Stimulated activated CD8-positive, alpha-beta memory T cell treated with anti-CD3 and anti-CD28 coated beads, Interleukin-12 subunit alpha, Interleukin-12 subunit beta, amount 100 ng/mL, for 24 hours (primary cell): ENCODE results near the gene SSR3.
"Not testable (repeated sequence)": the region's sequence is repeated elsewhere in the genome, so short reads cannot be mapped to it uniquely, and the experiment has no call there.

Experiments
- DNase-seq: peaks from one replicate; pipeline ENCODE4 v3.0.0-alpha.2; 2020; ENCODE audit errors: extremely low read depth

Gene SSR3

DNA sequence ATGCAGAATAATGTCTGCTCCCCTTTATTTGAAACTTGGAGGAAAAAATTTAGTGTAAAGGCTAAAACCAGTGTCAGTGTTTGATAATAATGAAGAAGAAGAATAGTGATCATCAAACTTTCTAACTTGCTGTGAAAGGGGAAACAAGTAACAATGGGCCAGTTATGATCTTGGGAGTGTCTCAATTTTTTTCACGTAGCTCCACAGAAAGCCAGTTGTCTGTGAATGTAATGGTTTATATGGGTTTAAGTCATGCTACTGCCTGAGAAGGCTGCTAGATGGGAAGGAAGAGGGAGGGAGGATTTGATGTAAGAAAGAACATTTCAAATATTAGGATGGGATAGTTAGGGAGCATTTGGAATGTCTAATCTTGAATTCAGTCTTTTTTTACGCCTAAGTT, 21.1 kb upstream of the SSR3 start:
- DNase-seq = no peak

- DNase-seq = no peak
These were observed 20.7 kb upstream of the SSR3 start for GRCh38 chr3:156575641-156576040.

DNA sequence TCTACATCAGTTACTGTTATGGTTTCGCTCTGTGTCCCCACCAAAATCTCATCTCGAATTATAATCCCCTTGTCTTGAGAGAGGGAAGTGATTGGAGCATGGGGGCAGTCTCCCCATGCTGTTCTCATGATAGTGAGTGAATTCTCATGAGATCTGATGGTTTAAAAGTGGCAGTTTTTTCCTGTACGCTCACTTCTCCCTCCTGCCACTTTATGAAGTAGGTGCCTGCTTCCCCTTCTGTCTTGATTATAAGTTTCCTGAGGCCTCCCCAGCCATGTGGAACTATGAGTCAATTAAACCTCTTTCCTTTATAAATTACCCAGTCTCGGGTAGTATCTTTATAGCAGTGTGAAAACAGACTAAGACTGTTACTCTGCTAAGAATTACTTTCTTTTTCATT, 15.0 kb upstream of the SSR3 start:
- not testable (repeated sequence) for DNase-seq

- not testable (repeated sequence) for DNase-seq
These were observed 14.1 kb upstream of the SSR3 start for GRCh38 chr3:156569016-156569415.

- no peak for DNase-seq
These were observed 9.2 kb upstream of the SSR3 start for GRCh38 chr3:156563900-156564682.

- not testable (repeated sequence) for DNase-seq
These were observed 7.6 kb upstream of the SSR3 start for GRCh38 chr3:156562486-156562885.

GRCh38 chr3:156561533-156561932, 6.6 kb upstream of the SSR3 start:
- no peak for DNase-seq

- no peak for DNase-seq
These were observed 4.4 kb upstream of the SSR3 start for GRCh38 chr3:156559321-156559720.

GRCh38 chr3:156558389-156558788, 3.5 kb upstream of the SSR3 start:
- no peak for DNase-seq

DNA sequence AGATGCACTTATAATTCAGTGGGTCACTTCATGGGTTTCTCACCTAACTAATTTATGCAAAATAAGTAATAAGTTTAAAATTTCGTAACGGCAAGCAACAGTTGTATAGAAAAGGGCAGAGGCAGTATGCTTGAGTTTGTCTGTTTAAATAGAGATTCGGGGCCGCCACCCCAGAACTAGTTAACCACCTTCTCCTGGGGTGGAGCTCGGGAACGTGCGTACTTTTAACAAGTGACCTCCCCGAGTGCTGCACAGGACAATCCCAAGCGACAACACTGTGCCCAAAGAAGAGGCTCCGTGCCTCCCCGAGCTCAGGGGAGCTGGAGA, 439 bp downstream of the SSR3 start:
- DNase-seq = no peak

DNA sequence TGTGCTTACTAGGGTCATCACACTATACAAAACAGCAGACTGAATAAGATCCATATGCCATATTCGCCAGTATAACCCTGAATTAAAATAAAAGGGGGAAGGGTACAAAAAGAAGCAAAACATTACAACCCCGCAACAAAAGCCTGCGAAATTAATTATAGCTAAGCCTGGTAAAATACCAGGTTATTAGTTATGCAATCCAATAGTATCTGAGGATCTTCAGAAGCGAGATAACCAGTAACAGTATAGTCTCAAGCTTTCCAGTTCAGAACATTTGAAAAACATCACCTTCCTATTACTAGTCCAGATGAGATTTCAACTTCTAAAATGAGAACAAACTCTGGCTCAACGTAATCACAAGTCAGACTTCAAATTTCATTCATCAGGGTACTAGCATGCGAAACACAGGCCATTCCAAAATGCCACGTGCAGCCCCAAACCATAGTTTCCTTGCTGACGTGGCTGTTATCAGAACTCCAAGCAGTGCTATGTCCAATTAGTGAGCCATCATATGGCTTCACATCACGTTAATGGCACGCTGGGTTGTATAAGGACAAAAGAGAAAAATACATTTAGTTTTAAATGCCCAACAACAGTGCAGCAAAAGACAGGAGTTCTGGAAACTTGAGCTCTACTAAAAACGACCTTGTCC, 1.1 kb downstream of the SSR3 start:
- DNase-seq = no peak

DNA sequence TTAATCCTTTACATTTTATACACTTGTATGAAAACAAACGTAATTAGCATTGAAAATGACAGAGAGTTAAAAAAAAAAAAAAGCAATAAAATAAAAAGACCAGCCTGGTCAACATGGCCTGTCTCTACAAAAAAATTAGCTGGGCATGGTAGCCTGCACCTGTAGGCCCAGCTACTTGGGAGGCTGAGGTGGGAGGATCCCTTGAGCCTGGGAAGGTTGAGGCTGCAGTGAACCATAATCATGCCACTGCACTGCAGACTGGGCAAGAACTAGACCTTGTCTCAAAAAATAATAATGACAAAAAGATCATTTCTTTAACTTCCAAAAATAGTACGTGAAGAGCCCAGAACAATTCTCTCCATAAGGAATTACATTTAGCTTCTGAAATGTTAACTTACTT, 1.9 kb downstream of the SSR3 start:
- DNase-seq = no peak

DNA sequence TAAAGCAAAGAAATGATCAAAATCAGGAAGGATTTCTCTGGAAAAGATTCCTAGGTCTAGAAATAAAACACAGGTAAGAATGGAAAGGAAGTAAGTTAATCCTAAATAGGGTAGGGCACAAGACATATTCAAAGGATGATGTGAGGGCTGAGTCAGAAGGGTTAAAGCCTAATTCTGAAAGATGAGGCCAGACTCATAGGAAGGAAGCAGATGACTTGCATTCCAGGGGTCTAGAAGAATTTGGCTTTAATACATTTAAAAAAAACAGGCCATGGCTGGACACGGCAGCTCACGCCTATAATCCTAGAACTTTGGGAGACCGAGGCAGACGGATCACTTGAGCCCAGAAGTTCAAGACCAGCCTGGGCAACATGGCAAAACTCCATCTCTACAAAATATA, 3.2 kb downstream of the SSR3 start:
- DNase-seq = no peak

DNA sequence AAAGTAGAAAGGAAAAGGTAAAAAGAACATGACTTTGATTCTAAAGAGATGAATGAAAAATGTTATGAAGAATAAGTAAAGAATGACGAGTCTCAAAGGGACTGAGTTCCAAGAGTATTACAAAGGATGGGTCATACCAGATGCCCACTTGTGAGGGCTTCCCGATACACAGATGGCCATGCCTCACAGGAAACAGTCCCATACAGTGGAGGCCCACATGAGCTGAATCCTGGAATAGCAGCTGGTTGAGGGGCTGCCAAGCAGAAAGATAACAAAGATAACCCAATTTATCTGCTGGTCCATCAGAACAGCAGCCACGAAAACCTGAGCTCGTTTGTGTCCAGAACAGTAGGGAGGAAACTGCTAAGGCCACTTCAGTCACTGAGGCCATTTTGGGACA, 3.7 kb downstream of the SSR3 start:
- no peak for DNase-seq

DNA sequence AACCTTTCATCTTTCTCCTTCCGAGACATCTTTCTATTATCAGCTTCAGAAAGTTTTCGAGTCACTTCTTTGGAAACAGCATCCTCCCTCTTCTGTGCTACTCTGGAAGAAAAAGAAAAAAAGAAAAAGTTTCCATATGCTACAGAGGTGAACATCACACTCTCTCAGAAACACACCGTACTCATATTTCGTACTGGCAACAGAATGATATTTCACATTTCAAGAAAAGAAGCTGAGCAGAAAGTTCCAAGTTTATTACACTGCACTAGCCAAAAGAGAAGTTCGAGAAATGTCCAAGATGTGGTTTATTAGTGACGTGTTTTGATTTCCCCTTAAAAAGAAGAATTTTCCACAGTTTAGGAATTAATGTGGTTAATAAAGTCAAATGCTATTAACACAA, 6.0 kb downstream of the SSR3 start:
- no peak for DNase-seq

DNA sequence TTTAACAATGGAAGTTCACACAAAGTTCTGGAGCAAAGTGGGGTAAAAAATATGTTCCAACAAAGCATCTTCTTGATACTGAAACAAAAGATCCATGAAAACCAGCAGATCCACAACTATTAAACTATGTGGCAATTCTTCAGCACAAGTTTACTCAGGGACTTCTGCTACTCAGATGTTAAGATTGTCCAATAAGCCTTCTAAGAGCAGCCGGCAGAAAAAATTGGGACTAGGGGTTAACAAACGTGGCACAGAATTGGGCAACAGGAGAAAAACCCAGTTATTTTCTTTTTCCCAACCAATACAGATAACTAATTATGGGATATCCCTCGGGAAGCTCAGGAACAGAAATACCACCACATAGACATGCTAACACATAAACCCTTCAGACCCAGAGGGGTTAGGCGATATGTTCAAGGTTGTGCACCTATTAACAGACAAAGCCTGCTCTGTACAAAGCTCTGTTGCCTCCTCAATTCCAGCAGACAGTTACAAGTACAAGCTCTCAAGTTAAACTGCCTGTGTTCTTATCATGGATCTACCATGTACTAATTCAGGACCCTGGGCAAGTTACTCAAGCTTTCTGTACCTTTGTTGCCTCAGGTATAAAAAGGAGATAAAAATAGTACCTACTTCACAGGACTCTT, 6.8 kb downstream of the SSR3 start:
- no peak for DNase-seq

DNA sequence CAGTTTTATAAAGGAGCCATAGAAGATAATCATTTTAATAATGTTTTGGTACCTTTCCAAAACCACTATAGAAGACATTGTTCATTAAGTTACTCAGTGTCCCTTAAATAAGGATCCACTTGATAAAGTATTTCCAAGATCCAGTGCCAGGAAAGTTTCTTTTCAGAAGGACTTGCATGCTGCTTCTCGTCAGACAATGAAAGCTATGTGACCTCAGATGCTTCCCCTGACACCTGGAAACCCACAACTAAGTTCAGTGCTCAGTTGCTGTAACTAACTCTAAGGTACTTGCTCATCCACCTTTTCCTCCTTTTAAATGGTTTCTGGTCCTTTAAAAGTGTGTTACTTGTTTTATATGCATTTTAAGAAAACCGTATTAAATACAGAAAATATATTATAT, 7.3 kb downstream of the SSR3 start:
- DNase-seq = no peak

DNA sequence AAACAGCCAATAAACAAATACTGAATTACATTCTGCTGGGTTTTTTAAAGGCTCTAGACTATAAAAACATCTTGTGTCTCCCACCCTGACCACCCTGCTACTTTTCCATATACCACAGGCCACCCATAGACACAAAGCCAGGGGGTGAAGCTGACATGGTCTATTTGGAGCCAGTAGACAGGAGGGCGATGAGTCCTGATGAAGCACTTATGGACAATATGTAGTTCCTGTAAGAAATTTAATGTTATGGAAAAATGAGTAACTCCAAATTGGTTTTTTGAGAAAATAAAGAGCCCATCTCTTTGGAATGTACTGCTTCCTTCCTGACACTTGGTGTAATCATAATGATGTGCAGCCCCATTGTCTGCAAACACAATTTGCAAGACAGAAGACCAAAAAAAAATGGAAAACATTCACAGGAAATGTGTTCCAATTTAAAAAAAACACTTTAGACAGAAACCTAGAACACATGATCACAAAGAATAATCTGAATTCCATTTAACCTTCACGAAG, 11.8 kb downstream of the SSR3 start:
- no peak for DNase-seq

GRCh38 chr3:156542101-156543042, 12.5 kb downstream of the SSR3 start:
- DNase-seq = no peak

GRCh38 chr3:156539802-156540201, 15.1 kb downstream of the SSR3 start:
- no peak for DNase-seq

- no peak for DNase-seq
These were observed 15.9 kb downstream of the SSR3 start for GRCh38 chr3:156539051-156539450.
